ENCODE measurements around the gene ZCCHC10.
A peak's percentile ranks its signal among the peaks of the same experiment; 100 is the strongest.

Gene ZCCHC10

DNA sequence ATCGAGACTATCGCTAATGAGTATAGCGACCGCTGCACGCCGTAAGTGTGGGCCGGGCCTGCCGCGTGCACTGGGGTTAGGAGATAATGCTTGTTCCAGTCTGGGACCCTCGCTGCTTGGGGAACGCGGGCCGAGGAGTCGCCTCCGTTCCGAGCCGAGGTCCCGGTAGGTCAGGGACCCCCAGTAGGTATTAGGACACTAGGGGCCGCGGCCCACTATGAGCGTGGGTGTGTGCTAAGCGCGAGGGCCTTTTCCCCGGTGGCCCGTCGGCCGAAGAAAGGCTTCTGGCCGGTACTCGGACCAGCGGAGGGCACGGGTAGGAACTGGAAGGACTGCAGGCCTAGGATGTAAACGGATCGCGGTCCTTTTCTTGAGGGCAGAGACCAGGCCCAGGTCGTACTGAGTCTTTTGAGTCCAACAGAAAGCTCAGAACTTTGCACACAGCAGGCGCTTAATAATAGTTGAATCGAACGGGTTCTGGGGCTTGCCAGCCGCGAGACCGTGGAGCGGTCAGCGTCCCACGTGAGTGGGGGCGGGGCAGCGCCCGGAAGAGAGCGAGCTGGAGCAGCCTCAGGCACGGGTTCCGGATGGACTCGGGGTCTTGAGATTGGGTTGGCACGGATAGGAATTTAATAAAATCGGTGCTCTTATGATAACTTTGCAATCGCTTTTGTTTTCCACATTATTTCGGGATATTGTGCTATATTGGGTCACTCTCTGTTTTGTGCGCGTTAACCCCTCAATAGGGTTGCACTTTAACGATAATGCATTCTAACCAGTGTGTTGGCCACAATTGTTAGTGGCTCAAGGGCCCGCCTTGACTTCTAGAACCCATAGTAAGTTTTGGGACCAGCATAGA is 26.2 kb upstream of the ZCCHC10 start:
- DNase-seq (ENCODE audit: low read depth in 1 of 2, low spot score in 1 of 2) = peak; percentile 31 to 39
- no peaks in the 10 kb centered on the region for H3K27me3 ChIP-seq (ENCODE audit: insufficient read depth, poor library complexity, severe bottlenecking)
- H3K4me3 ChIP-seq (replicated peaks; ENCODE audit: insufficient read depth, low read length) = peak overlapping the region; percentile 77
- TF ChIP-seq GABPA (IDR thresholded peaks at IDR 0.05; ENCODE audit: low read depth) (no peak), POLR2AphosphoS5 (IDR thresholded peaks at IDR 0.05; ENCODE audit: low read depth) (no peak), SPI1 (IDR thresholded peaks at IDR 0.05; ENCODE audit: borderline replicate concordance, low read depth) (no peak)
- TF ChIP-seq, protein P1, sequence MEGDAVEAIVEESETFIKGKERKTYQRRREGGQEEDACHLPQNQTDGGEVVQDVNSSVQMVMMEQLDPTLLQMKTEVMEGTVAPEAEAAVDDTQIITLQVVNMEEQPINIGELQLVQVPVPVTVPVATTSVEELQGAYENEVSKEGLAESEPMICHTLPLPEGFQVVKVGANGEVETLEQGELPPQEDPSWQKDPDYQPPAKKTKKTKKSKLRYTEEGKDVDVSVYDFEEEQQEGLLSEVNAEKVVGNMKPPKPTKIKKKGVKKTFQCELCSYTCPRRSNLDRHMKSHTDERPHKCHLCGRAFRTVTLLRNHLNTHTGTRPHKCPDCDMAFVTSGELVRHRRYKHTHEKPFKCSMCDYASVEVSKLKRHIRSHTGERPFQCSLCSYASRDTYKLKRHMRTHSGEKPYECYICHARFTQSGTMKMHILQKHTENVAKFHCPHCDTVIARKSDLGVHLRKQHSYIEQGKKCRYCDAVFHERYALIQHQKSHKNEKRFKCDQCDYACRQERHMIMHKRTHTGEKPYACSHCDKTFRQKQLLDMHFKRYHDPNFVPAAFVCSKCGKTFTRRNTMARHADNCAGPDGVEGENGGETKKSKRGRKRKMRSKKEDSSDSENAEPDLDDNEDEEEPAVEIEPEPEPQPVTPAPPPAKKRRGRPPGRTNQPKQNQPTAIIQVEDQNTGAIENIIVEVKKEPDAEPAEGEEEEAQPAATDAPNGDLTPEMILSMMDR (IDR thresholded peaks at IDR 0.05; ENCODE audit: insufficient read depth, low read length) = no peak
- TF ChIP-seq, protein P2, sequence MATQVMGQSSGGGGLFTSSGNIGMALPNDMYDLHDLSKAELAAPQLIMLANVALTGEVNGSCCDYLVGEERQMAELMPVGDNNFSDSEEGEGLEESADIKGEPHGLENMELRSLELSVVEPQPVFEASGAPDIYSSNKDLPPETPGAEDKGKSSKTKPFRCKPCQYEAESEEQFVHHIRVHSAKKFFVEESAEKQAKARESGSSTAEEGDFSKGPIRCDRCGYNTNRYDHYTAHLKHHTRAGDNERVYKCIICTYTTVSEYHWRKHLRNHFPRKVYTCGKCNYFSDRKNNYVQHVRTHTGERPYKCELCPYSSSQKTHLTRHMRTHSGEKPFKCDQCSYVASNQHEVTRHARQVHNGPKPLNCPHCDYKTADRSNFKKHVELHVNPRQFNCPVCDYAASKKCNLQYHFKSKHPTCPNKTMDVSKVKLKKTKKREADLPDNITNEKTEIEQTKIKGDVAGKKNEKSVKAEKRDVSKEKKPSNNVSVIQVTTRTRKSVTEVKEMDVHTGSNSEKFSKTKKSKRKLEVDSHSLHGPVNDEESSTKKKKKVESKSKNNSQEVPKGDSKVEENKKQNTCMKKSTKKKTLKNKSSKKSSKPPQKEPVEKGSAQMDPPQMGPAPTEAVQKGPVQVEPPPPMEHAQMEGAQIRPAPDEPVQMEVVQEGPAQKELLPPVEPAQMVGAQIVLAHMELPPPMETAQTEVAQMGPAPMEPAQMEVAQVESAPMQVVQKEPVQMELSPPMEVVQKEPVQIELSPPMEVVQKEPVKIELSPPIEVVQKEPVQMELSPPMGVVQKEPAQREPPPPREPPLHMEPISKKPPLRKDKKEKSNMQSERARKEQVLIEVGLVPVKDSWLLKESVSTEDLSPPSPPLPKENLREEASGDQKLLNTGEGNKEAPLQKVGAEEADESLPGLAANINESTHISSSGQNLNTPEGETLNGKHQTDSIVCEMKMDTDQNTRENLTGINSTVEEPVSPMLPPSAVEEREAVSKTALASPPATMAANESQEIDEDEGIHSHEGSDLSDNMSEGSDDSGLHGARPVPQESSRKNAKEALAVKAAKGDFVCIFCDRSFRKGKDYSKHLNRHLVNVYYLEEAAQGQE (IDR thresholded peaks at IDR 0.05; ENCODE audit: insufficient replicate concordance, low read depth) = no peak
- peak overlapping the region; percentile 92 for H3K27ac ChIP-seq (replicated peaks)

DNA sequence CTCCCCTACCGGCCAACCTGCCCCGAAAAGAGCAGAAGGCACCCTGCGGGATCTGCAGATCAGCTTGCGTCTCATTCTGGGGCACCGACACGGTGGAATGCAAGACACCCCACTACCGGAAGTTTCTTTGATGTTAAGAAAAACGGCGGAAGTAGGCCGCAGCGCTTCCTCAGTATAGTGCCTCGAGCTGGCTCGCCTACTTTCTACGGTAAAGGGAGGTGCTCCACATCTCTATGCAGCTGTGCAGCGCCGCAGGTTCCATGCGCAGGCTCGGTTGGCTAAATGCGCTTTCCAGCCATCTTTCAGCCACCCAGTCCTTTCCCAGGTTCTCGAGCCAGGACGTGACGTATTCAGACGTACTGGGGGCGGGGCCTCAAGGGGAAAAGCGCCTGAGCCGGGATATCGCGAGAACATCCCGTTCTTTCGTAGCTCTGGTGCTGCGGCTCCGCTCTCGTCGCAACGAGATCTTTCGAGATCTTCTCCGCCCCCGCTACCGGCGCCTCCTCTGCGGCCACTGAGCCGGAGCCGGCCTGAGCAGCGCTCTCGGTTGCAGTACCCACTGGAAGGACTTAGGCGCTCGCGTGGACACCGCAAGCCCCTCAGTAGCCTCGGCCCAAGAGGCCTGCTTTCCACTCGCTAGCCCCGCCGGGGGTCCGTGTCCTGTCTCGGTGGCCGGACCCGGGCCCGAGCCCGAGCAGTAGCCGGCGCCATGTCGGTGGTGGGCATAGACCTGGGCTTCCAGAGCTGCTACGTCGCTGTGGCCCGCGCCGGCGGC is 25.4 kb upstream of the ZCCHC10 start, which contains the start of gene HSPA4:
TSS of gene HSPA4 (plus strand) at position 472 of the 775 bp plus-strand sequence. CDS start at position 710, 238 bp downstream.
- Histone ChIP-seq H3K27ac (replicated peaks) (peak within 1 kb of the TSS; percentile 92), H3K27me3 (ENCODE audit: insufficient read depth, poor library complexity, severe bottlenecking) (no peaks in the 10 kb centered on the region), H3K4me3 (replicated peaks; ENCODE audit: insufficient read depth, low read length) (peak within 1 kb of the TSS; percentile 77)
- DNase-seq (ENCODE audit: low read depth in 1 of 2, low spot score in 1 of 2) = peak; percentile 87 to 93
- TF ChIP-seq, protein P1 (IDR thresholded peaks at IDR 0.05; ENCODE audit: insufficient read depth, low read length) = no peak
- TF ChIP-seq SPI1 (IDR thresholded peaks at IDR 0.05; ENCODE audit: borderline replicate concordance, low read depth) (no peak), POLR2AphosphoS5 (IDR thresholded peaks at IDR 0.05; ENCODE audit: low read depth) (peak; percentile 74; the same call in 1 of the 2 replicates), GABPA (IDR thresholded peaks at IDR 0.05; ENCODE audit: low read depth) (peak; percentile 67)
- TF ChIP-seq, protein P2 (IDR thresholded peaks at IDR 0.05; ENCODE audit: insufficient replicate concordance, low read depth) = peak; percentile 45

DNA sequence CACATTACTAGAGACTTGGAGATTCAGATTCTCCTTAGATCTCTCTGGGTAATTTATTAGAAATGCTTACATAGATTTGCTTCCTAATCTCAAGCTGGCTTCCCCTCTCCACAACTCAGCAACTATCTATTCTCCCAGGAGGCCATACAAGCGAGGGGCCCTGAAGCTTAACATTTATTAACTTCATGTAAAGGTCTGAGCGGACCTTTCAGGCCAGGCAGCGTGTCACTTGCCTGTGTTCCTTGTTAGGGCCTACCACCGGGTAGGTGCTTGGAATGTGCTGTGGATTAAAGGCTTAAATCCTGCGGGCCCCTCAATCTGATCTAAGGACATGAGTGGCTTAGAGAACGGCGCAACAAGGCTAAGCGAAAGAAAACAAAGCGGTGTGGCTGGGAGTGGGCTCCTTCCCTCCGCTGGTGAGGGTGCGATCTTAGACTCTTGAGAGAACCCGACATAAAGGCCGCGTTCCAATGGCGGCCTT is 24.8 kb upstream of the ZCCHC10 start:
- no peak for DNase-seq (ENCODE audit: low read depth in 1 of 2, low spot score in 1 of 2)
- peak overlapping the region; percentile 77 for H3K4me3 ChIP-seq (replicated peaks; ENCODE audit: insufficient read depth, low read length)
- TF ChIP-seq POLR2AphosphoS5 (IDR thresholded peaks at IDR 0.05; ENCODE audit: low read depth) (no peak), SPI1 (IDR thresholded peaks at IDR 0.05; ENCODE audit: borderline replicate concordance, low read depth) (no peak), GABPA (IDR thresholded peaks at IDR 0.05; ENCODE audit: low read depth) (no peak)
- TF ChIP-seq, protein P2 (IDR thresholded peaks at IDR 0.05; ENCODE audit: insufficient replicate concordance, low read depth) = no peak
- TF ChIP-seq, protein P1 (IDR thresholded peaks at IDR 0.05; ENCODE audit: insufficient read depth, low read length) = no peak

More for the DNA sequence above, 24.8 kb upstream of the ZCCHC10 start:
- no peaks in the 10 kb centered on the region for H3K27me3 ChIP-seq (ENCODE audit: insufficient read depth, poor library complexity, severe bottlenecking)
- peak overlapping the region; percentile 92 for H3K27ac ChIP-seq (replicated peaks)

Measured in HL-60 (cell line).